A549 (cell line): ENCODE measurements around the gene SUSD1.
"Not testable (repeated sequence)": the region's sequence is repeated elsewhere in the genome, so short reads cannot be mapped to it uniquely, and the experiment has no call there.

Experiments used
- HDAC2 ChIP-seq: fragments of 200-600 bp; sonication (generic); IDR thresholded peaks from 2 replicates; pipeline ENCODE4 v1.6.1; 2016
- HOXA7 ChIP-seq: fragments of 250-450 bp; sonication (Bioruptor Pico); IDR thresholded peaks from 2 replicates; pipeline ENCODE4 v1.5.0; 2020; ENCODE audit warnings: mild to moderate bottlenecking, moderate library complexity
- POLR2A ChIP-seq: IDR thresholded peaks from 2 replicates; pipeline ENCODE4 v1.6.1; 2012; ENCODE audit warnings: mild to moderate bottlenecking, low read length
- RAD21 ChIP-seq, 2 experiments: fragments of >200 bp in 1 of 2; sonication (Bioruptor Twin) in 1 of 2; formaldehyde crosslinking in 1 of 2; IDR thresholded peaks in 1 of 2; conservative IDR thresholded peaks in 1 of 2; 2 replicates in 1 of 2; 3 replicates in 1 of 2; pipeline ENCODE4 v1.6.1; 2012 to 2018; ENCODE audit warnings: inconsistent platforms in 1 of 2
- RCOR1 ChIP-seq: fragments of 150-350 bp; IDR thresholded peaks from 2 replicates; pipeline ENCODE4 v1.6.1; 2014; ENCODE audit warnings: antibody characterized with exemption, low read length, low read depth
- ZSCAN20 ChIP-seq: fragments of 250-450 bp; sonication (Bioruptor Pico); IDR thresholded peaks from 2 replicates; pipeline ENCODE4 v1.8.0; 2022; ENCODE audit warnings: mild to moderate bottlenecking, moderate library complexity
- TF ChIP-seq, protein P1 (sequence below): IDR thresholded peaks from 2 replicates; pipeline ENCODE4 v1.6.1; 2012
- TF ChIP-seq, protein P2 (sequence below): fragments of >200 bp; sonication (Bioruptor Twin); formaldehyde crosslinking; IDR thresholded peaks from 3 replicates; pipeline ENCODE4 v1.5.1; 2016

GRCh38 chr9:112190320-112190719 lies 15.2 kb upstream of the SUSD1 start:
- TF ChIP-seq, protein P1, sequence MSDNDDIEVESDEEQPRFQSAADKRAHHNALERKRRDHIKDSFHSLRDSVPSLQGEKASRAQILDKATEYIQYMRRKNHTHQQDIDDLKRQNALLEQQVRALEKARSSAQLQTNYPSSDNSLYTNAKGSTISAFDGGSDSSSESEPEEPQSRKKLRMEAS: not testable (repeated sequence)
- not testable (repeated sequence) for TF ChIP-seq HDAC2; RAD21 (conservative IDR thresholded peaks at IDR 0.05 in 1 of 2, IDR thresholded peaks at IDR 0.05 in 1 of 2); POLR2A; HOXA7 (CRISPR knock-in tag); RCOR1; ZSCAN20
- TF ChIP-seq, protein P2, sequence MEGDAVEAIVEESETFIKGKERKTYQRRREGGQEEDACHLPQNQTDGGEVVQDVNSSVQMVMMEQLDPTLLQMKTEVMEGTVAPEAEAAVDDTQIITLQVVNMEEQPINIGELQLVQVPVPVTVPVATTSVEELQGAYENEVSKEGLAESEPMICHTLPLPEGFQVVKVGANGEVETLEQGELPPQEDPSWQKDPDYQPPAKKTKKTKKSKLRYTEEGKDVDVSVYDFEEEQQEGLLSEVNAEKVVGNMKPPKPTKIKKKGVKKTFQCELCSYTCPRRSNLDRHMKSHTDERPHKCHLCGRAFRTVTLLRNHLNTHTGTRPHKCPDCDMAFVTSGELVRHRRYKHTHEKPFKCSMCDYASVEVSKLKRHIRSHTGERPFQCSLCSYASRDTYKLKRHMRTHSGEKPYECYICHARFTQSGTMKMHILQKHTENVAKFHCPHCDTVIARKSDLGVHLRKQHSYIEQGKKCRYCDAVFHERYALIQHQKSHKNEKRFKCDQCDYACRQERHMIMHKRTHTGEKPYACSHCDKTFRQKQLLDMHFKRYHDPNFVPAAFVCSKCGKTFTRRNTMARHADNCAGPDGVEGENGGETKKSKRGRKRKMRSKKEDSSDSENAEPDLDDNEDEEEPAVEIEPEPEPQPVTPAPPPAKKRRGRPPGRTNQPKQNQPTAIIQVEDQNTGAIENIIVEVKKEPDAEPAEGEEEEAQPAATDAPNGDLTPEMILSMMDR: not testable (repeated sequence)
